GM18868 (cell line): Measurements from ENCODE around the gene PRCC.

Experiments
- ATAC-seq: cut with Tn5 transposase; IDR thresholded peaks from one replicate; pipeline ENCODE4 v1.9.1; 2021; ENCODE audit warnings: mild to moderate bottlenecking, moderate library complexity; ENCODE audit not compliant: unreplicated experiment

PRCC gene

GRCh38 chr1:156812293-156812990 is 45.1 kb downstream of the PRCC start:
- no peak for ATAC-seq

- ATAC-seq: no peak
Observed at GRCh38 chr1:156813298-156813697, 46.0 kb downstream of the PRCC start.

- ATAC-seq: peak; percentile 48
Observed at GRCh38 chr1:156813750-156814570, 46.6 kb downstream of the PRCC start.

GRCh38 chr1:156814571-156815260 is 47.4 kb downstream of the PRCC start:
- ATAC-seq: no peak

- ATAC-seq: no peak
Observed at GRCh38 chr1:156815307-156815826, 48.0 kb downstream of the PRCC start.

GRCh38 chr1:156815961-156816422 is 48.7 kb downstream of the PRCC start:
- ATAC-seq: no peak

GRCh38 chr1:156816561-156817328 is 49.4 kb downstream of the PRCC start, which contains the start of gene SH2D2A:
Gene SH2D2A, minus strand, starts transcription at chr1:156816848. Its CDS starts 140 bp downstream, at chr1:156816708.
- peak; percentile 57 for ATAC-seq

- ATAC-seq: no peak
Observed at GRCh38 chr1:156821801-156822200, 54.5 kb downstream of the PRCC start.

GRCh38 chr1:156822680-156823079 is 55.3 kb downstream of the PRCC start:
- no peak for ATAC-seq

- ATAC-seq: no peak
Observed at GRCh38 chr1:156823210-156823790, 56.0 kb downstream of the PRCC start.

- no peak for ATAC-seq
Observed at GRCh38 chr1:156826630-156827029, 59.3 kb downstream of the PRCC start.

- no peak for ATAC-seq
Observed at GRCh38 chr1:156828400-156829124, 61.2 kb downstream of the PRCC start.

GRCh38 chr1:156832434-156832833 is 65.1 kb downstream of the PRCC start:
- ATAC-seq: no peak

GRCh38 chr1:156833603-156834002 is 66.3 kb downstream of the PRCC start:
- no peak for ATAC-seq

GRCh38 chr1:156834322-156834721 is 67.0 kb downstream of the PRCC start:
- ATAC-seq: no peak

GRCh38 chr1:156836041-156836654 is 68.8 kb downstream of the PRCC start:
- peak; percentile 78 for ATAC-seq

GRCh38 chr1:156836892-156837291 is 69.6 kb downstream of the PRCC start:
- ATAC-seq: no peak

GRCh38 chr1:156838972-156839371 is 71.6 kb downstream of the PRCC start:
- ATAC-seq: no peak
